Measurements from ENCODE around the gene EHF. TPM values are rescaled to one million over a fixed set of nuclear protein-coding genes. Genes with fewer than 3 reads are reported as not detected.
A peak's percentile ranks its signal among the peaks of the same experiment; 100 is the strongest.

The EHF gene
- total RNA-seq, 1 donor from 2014 or later: not detected

- no peak overlapping the region for H3K4me3 Mint-ChIP-seq
- H3K9me3 Mint-ChIP-seq: no peaks in the 10 kb centered on the region
- no peaks in the 10 kb centered on the region for H3K36me3 Mint-ChIP-seq (ENCODE audit: low read depth)
- no peak for DNase-seq
- intact Hi-C loops (cut with micrococcal nuclease): no loop called here
- no peaks in the 10 kb centered on the region for H3K4me1 Mint-ChIP-seq
- peaks cover 26% of the 10 kb centered on the region for H3K27me3 Mint-ChIP-seq
- no peak overlapping the region for H3K27ac Mint-ChIP-seq
Measured at GRCh38 chr11:34623463-34623862, 2.6 kb downstream of the EHF start.

GRCh38 chr11:34624069-34624468, 3.2 kb downstream of the EHF start:
- Mint-ChIP-seq H3K4me1 (no peaks in the 10 kb centered on the region), H3K27ac (no peak overlapping the region), H3K27me3 (peaks cover 28% of the 10 kb centered on the region), H3K9me3 (no peaks in the 10 kb centered on the region), H3K36me3 (ENCODE audit: low read depth) (no peaks in the 10 kb centered on the region), H3K4me3 (no peak overlapping the region)
- intact Hi-C loops (cut with micrococcal nuclease): no loop called here
- DNase-seq: no peak

GRCh38 chr11:34625576-34625975, 4.7 kb downstream of the EHF start:
- Mint-ChIP-seq H3K36me3 (ENCODE audit: low read depth) (no peaks in the 10 kb centered on the region), H3K4me1 (no peaks in the 10 kb centered on the region), H3K27ac (no peak overlapping the region), H3K27me3 (peaks cover 34% of the 10 kb centered on the region), H3K9me3 (no peaks in the 10 kb centered on the region), H3K4me3 (no peak overlapping the region)
- DNase-seq: no peak
- intact Hi-C loops (cut with micrococcal nuclease): no loop called here

DNA sequence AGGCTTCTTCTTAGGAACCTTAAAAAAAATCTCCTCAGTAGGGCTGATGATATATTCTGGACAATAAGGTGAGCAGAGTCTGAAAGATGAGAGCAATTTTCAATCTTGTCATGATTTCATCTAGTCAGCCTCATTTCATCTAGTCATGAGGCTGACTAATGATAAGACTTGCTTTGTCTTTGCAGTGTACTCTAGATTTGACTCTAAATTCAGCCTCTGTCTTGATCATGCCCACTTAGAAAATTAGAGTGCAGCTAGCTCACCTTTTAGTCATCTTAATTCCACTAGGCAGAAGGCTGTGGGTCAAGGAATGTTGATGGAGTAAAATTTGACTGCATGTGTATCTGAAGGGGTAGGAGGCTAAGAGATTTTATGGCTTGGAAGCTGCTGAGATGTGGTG, 5.5 kb downstream of the EHF start:
- no peaks in the 10 kb centered on the region for H3K4me1 Mint-ChIP-seq
- peaks cover 35% of the 10 kb centered on the region for H3K27me3 Mint-ChIP-seq
- no peak overlapping the region for H3K4me3 Mint-ChIP-seq
- no peaks in the 10 kb centered on the region for H3K9me3 Mint-ChIP-seq
- H3K36me3 Mint-ChIP-seq (ENCODE audit: low read depth): no peaks in the 10 kb centered on the region
- intact Hi-C loops (cut with micrococcal nuclease): no loop called here
- no peak for DNase-seq
- no peak overlapping the region for H3K27ac Mint-ChIP-seq

GRCh38 chr11:34627197-34627596, 6.3 kb downstream of the EHF start:
- no peak overlapping the region for H3K27ac Mint-ChIP-seq
- peaks cover 37% of the 10 kb centered on the region for H3K27me3 Mint-ChIP-seq
- intact Hi-C loops (cut with micrococcal nuclease): no loop called here
- no peaks in the 10 kb centered on the region for H3K9me3 Mint-ChIP-seq
- H3K4me1 Mint-ChIP-seq: no peaks in the 10 kb centered on the region
- DNase-seq: no peak
- H3K36me3 Mint-ChIP-seq (ENCODE audit: low read depth): no peaks in the 10 kb centered on the region
- H3K4me3 Mint-ChIP-seq: no peak overlapping the region

GRCh38 chr11:34629711-34630110, 8.8 kb downstream of the EHF start:
- Mint-ChIP-seq H3K9me3 (no peaks in the 10 kb centered on the region), H3K36me3 (ENCODE audit: low read depth) (no peaks in the 10 kb centered on the region), H3K4me3 (no peak overlapping the region), H3K4me1 (peaks cover 12% of the 10 kb centered on the region), H3K27me3 (peaks cover 41% of the 10 kb centered on the region), H3K27ac (no peak overlapping the region)
- intact Hi-C loops (cut with micrococcal nuclease): no loop called here
- DNase-seq: no peak

DNA sequence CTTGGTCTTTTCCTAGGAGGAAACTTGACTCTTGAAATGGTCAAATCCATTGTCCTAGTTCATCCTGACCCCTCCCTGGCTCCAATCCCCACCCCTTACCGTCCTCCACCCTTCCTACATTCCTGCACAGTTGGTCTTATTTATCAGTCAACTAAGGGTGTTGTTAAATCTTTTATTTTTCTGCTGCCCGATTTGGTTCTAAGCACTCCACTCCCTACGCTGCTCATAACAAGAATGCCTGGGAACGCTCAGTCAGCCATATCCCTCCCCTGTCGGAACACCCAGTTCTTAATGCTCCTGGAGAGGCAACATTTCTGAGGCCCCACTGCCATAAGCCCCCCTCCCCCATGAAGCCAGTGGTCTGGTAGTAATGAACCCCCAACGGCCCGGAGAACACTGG, 9.7 kb downstream of the EHF start:
- peaks cover 12% of the 10 kb centered on the region for H3K4me1 Mint-ChIP-seq
- H3K36me3 Mint-ChIP-seq (ENCODE audit: low read depth): no peaks in the 10 kb centered on the region
- intact Hi-C loops (cut with micrococcal nuclease): no loop called here
- no peak overlapping the region for H3K4me3 Mint-ChIP-seq
- H3K27ac Mint-ChIP-seq: no peak overlapping the region
- H3K9me3 Mint-ChIP-seq: no peaks in the 10 kb centered on the region
- peaks cover 39% of the 10 kb centered on the region for H3K27me3 Mint-ChIP-seq
- DNase-seq: no peak

GRCh38 chr11:34631297-34631696, 10.4 kb downstream of the EHF start:
- Mint-ChIP-seq H3K27me3 (peaks cover 41% of the 10 kb centered on the region), H3K4me1 (peaks cover 12% of the 10 kb centered on the region), H3K9me3 (no peaks in the 10 kb centered on the region), H3K36me3 (ENCODE audit: low read depth) (no peaks in the 10 kb centered on the region), H3K4me3 (no peak overlapping the region), H3K27ac (no peak overlapping the region)
- DNase-seq: no peak
- intact Hi-C loops (cut with micrococcal nuclease): no loop called here

GRCh38 chr11:34631737-34632104, 10.8 kb downstream of the EHF start:
- peaks cover 12% of the 10 kb centered on the region for H3K4me1 Mint-ChIP-seq
- no peak overlapping the region for H3K4me3 Mint-ChIP-seq
- intact Hi-C loops (cut with micrococcal nuclease): no loop called here
- H3K9me3 Mint-ChIP-seq: no peaks in the 10 kb centered on the region
- H3K27ac Mint-ChIP-seq: no peak overlapping the region
- H3K36me3 Mint-ChIP-seq (ENCODE audit: low read depth): no peaks in the 10 kb centered on the region
- no peak for DNase-seq
- peaks cover 38% of the 10 kb centered on the region for H3K27me3 Mint-ChIP-seq

- DNase-seq: no peak
- H3K27ac Mint-ChIP-seq: no peak overlapping the region
- peaks cover 38% of the 10 kb centered on the region for H3K27me3 Mint-ChIP-seq
- H3K4me1 Mint-ChIP-seq: peaks cover 12% of the 10 kb centered on the region
- H3K36me3 Mint-ChIP-seq (ENCODE audit: low read depth): no peaks in the 10 kb centered on the region
- intact Hi-C loops (cut with micrococcal nuclease): no loop called here
- no peaks in the 10 kb centered on the region for H3K9me3 Mint-ChIP-seq
- H3K4me3 Mint-ChIP-seq: no peak overlapping the region
Measured at GRCh38 chr11:34632105-34632791, 11.4 kb downstream of the EHF start.

- no peak overlapping the region for H3K4me3 Mint-ChIP-seq
- no peak overlapping the region for H3K27ac Mint-ChIP-seq
- DNase-seq: no peak
- H3K27me3 Mint-ChIP-seq: peaks cover 44% of the 10 kb centered on the region
- H3K4me1 Mint-ChIP-seq: peaks cover 12% of the 10 kb centered on the region
- no peaks in the 10 kb centered on the region for H3K9me3 Mint-ChIP-seq
- intact Hi-C loops (cut with micrococcal nuclease): no loop called here
- H3K36me3 Mint-ChIP-seq (ENCODE audit: low read depth): no peaks in the 10 kb centered on the region
Measured at GRCh38 chr11:34633640-34633989, 12.7 kb downstream of the EHF start.

GRCh38 chr11:34633990-34634693, 13.2 kb downstream of the EHF start:
- Mint-ChIP-seq H3K4me3 (peak overlapping the region; percentile 18), H3K9me3 (no peaks in the 10 kb centered on the region), H3K27ac (no peak overlapping the region), H3K36me3 (ENCODE audit: low read depth) (no peaks in the 10 kb centered on the region), H3K4me1 (peaks cover 12% of the 10 kb centered on the region), H3K27me3 (peaks cover 45% of the 10 kb centered on the region)
- intact Hi-C loops (cut with micrococcal nuclease): loop anchor here (1.0 kb wide), 1 partner anchor 16 kb away; no protein-coding TSS in a partner anchor
- DNase-seq: peak; percentile 66

- peaks cover 44% of the 10 kb centered on the region for H3K27me3 Mint-ChIP-seq
- no peak for DNase-seq
- intact Hi-C loops (cut with micrococcal nuclease): loop anchor here (1.0 kb wide), 1 partner anchor 16 kb away; no protein-coding TSS in a partner anchor
- H3K9me3 Mint-ChIP-seq: no peaks in the 10 kb centered on the region
- peak overlapping the region; percentile 18 for H3K4me3 Mint-ChIP-seq
- no peaks in the 10 kb centered on the region for H3K36me3 Mint-ChIP-seq (ENCODE audit: low read depth)
- H3K27ac Mint-ChIP-seq: no peak overlapping the region
- peaks cover 12% of the 10 kb centered on the region for H3K4me1 Mint-ChIP-seq
Measured at GRCh38 chr11:34634694-34635062, 13.8 kb downstream of the EHF start.

DNA sequence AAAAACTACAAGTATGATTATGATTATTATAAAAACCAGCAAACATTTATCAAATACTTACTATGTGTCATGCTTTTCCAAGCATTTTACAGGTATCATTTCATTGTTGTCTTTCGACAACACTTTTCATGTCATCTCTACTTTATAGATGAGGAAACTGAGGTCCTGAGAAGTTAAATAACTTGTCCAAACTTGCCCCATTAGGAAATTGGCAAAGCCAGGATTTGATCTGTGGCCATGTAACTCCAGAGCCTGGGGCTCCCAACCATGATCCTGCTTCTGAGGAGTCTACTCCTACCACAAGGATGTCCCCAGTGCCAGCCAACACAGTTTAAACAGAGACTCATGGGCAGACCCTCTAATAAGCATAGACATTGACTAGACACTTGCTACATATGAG, 15.2 kb downstream of the EHF start:
- Mint-ChIP-seq H3K27me3 (peaks cover 50% of the 10 kb centered on the region), H3K4me3 (no peak overlapping the region), H3K4me1 (peaks cover 12% of the 10 kb centered on the region), H3K36me3 (ENCODE audit: low read depth) (no peaks in the 10 kb centered on the region), H3K27ac (no peak overlapping the region), H3K9me3 (no peaks in the 10 kb centered on the region)
- intact Hi-C loops (cut with micrococcal nuclease): no loop called here
- no peak for DNase-seq

- H3K9me3 Mint-ChIP-seq: no peaks in the 10 kb centered on the region
- no peak overlapping the region for H3K27ac Mint-ChIP-seq
- intact Hi-C loops (cut with micrococcal nuclease): no loop called here
- no peaks in the 10 kb centered on the region for H3K36me3 Mint-ChIP-seq (ENCODE audit: low read depth)
- peaks cover 12% of the 10 kb centered on the region for H3K4me1 Mint-ChIP-seq
- H3K27me3 Mint-ChIP-seq: peaks cover 47% of the 10 kb centered on the region
- no peak for DNase-seq
- no peak overlapping the region for H3K4me3 Mint-ChIP-seq
Measured at GRCh38 chr11:34637303-34637702, 16.4 kb downstream of the EHF start.

All from activated CD4-positive, alpha-beta T cell treated with anti-CD3 and anti-CD28 coated beads, Interleukin-2, amount 10 ng/mL, durations not matched to agents 24 days and 14 days (primary cell).